Amniotic stem cell (primary cell): ENCODE results near the gene ZNF362.
A peak's percentile ranks its signal among the peaks of the same experiment; 100 is the strongest.
"Not testable (repeated sequence)": the region's sequence is repeated elsewhere in the genome, so short reads cannot be mapped to it uniquely, and the experiment has no call there.

Experiments used
- DNase-seq: peaks from one replicate; lab custom pipeline; 2025; lab: John Stamatoyannopoulos, UW

Gene ZNF362

DNA sequence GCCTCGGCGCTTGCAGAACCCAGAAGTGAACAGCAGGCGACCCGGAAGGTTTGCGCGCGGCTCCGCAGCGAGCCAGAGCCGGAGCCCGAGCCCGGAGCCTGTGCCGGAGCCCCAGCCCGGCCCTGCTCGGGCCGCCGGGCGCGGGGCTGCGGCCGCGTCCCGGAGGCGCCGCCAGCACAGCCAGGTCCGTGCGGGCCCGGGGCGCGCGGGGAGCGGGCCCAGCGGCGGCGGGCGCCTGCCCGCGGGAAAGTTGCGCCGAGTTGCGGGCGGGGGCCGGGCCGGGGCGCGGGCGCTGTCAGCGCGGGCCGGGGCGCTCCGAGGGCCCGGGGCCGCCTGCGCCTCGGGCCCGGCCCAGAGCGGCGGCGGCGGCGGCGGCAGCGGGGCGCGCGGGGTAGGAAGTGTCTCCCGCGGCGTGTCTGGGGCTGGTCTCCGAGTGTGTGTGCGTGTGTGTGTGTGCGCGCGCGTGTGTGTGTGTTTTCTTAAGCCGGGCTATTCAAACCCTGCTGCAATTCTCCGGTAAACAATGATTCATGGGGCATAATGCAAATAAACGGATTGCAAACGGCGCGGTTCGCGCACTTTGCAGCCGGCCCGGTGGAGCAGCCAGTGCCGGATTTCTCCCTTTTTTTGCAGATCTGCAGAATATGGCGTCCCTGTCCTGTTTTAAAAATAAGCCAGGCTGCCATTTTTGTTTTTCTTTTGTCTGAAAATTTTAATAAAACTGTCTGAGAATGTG is at the start of gene ZNF362:
ZNF362 (plus strand) TSS at position 22 of the 736 bp plus-strand sequence. CDS start 14,083 bp downstream, outside the sequence.
- peak; percentile 34 for DNase-seq

DNA sequence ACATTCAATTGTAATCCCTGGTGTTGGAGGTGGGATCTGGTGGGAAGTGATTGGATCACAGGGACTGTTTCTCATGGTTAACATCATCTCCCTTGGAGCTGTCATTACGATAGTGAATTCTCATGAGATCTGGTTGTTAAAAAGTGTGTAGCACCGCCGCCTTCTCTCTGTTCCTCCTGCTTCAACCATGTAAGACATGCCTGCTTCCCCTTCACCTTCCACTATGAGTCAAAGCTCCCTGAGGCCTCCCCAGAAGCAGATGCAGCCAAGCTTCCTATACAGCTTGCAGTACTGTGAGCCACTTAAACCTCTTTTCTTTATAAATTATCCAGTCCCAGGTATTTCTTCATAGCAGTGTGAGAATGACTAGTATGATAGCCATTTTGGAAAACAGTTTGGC is 44.3 kb upstream of the ZNF362 start:
- DNase-seq, result no peak

- no peak for DNase-seq
Measured at GRCh38 chr1:33219886-33220661, 36.2 kb upstream of the ZNF362 start.

DNA sequence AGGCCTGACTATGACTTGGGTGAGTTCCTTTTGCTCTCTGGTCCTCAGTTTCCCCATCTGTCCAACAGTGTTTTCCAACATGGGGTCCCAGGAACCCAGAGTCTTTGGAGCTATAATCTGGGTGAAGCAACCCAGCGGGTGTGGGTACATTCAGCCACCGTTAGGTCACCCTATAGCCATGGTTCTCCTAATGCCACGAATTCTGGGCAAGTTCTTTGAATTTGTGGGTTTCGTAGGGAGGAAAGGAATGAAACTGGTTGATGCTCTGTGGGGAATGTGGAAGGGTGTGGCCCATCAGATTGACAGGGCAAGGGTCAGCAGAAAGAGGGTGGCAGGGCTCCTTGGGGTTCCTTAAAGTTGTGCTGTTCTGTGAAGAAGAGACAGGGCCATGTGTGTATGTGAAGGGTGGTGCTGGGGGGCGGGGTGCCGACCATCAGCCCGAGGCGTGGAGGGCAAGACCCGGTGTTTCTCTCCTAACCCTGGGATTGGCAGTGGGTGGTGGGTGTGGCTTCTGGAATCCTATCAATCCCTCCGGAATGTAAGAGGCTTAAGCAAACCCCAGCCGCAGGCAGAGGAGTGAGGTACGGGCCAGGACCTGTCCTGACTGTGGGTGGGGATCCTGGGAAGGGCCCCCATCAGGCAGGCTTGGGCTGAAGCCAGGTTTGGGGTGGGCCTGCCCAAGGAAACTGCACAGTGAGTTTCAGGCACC is 35.5 kb upstream of the ZNF362 start:
- no peak for DNase-seq

- DNase-seq, result no peak
Measured at GRCh38 chr1:33221385-33221758, 34.9 kb upstream of the ZNF362 start.

DNA sequence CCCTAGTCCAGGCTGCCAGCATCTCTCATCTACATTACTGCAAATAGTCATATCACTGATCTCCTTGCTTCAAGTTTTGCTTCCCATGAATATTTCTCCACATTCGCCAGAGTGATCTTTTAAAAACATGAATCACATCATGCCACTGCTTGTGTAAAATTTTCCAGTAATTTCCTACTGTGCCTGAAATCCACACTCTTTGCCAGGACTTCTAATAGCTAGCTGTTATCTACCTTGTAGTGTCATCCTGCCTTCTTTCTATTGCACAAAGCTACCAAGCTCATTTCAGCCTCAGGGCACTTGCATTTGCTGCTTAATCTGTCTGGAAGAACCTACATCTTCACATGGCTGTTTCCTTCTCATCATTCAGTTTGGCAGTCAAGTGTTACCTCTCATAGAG is 33.9 kb upstream of the ZNF362 start:
- no peak for DNase-seq

DNA sequence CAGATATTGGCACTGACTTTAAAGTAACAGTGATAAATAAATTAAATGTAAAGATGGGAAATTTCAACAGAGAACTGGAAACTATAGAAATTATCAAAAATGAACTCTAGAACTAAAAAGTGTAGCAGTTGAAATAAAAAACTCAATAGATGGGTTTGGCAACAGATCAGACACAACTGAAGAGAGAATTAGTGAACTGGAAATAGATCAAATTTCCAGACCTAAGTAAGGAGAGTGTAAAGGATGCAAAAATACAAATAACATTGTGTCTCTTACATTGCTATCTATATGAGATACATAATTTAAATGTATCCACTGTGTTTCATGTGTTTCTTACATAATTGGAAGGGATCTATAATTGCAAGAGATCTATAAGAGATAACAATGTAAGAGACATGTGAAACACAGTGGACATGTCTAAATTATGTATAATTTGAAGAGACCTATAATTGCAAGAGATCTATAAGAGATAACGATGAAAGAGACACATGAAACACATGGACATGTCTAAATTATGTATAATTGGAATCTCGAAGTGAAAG is 32.1 kb upstream of the ZNF362 start:
- DNase-seq, result no peak

DNA sequence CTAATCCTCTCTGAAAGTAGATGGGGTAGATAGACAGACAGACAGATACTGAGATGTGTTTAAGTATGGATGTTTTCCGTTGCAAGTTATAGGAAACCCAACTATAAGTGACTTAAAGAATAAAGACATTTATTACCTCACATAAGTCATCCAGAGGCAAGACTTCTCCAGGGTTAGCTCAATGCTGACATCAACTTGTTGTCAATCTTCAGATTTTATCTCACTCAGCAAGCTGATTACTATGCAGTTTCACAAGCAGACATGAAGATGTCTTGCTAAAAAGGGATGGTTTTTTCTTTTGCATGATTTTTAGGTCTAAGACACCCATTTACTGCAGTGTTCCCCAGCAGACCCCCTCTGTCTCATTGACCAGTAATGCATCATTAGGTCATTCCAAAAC is 30.7 kb upstream of the ZNF362 start:
- DNase-seq, result no peak

DNA sequence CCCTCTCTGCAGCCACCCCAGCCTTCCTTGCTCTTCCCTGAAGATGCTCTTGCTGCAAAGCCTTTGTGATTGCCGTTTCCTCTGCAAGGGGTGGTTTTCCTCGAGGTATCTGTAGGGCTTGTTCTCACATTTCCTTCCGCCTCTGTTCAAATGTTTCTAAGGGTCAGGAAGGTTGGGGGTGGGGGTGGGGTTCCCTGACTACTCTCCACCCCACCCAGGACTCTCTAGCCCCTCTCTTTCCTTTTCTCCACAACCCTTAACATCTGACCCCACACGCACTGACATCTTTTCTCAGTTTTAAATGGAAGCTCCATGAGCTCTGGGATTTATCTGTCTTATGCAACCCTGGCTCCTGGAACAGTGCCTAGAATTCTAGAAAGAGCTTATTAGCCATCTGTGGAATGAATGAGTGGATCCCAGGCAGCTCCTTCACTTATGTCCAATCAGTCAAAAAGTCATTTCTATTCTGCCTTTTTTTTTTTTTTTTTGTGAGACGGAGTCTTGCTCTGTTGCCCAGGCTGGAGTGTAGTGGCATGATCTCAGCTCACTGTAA is 27.3 kb upstream of the ZNF362 start:
- peak; percentile 72 for DNase-seq

GRCh38 chr1:33231166-33231565 is 25.1 kb upstream of the ZNF362 start:
- DNase-seq, result no peak

GRCh38 chr1:33232716-33233115 is 23.6 kb upstream of the ZNF362 start:
- no peak for DNase-seq

GRCh38 chr1:33234131-33234530 is 22.2 kb upstream of the ZNF362 start:
- DNase-seq, result no peak

DNA sequence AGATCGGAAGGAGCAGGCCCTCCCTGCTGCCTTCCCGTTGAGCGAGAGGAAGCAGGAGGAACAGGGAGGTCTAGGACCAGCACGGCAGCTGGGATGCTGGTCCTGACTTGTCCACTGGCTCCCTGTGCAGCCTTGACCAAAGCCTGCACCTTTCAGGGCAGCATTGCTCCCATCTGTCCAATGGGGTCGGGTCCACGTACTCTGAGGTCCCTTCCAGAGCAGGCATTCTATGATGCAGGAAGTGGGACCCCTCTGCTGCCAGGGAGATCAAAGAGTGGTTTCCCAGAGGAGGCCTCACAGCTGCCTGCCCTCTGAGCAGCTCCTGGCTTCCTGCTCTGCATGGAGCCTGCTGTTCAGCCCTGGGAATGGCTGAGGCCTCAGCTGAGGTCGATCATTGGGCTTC is 21.7 kb upstream of the ZNF362 start:
- DNase-seq, result no peak

DNA sequence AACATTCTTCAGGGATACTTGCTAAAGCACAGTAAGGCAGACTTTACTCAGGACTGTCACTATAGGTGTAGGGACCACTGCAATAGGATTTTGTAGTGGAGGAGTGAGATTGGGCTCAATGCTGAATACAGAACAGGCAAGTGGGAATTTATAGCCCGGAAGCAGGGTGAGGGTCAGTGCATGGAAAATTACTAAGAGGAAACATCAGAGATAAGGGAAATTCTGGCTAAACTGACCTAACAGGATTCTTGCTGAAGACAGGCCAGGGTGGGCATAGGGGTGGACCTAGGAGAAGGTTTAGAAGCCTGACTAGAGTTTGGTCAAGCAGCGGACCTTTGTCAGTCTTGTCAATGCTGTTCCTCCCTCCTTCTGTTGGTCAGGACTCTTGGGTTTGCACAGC is 20.8 kb upstream of the ZNF362 start:
- no peak for DNase-seq

DNA sequence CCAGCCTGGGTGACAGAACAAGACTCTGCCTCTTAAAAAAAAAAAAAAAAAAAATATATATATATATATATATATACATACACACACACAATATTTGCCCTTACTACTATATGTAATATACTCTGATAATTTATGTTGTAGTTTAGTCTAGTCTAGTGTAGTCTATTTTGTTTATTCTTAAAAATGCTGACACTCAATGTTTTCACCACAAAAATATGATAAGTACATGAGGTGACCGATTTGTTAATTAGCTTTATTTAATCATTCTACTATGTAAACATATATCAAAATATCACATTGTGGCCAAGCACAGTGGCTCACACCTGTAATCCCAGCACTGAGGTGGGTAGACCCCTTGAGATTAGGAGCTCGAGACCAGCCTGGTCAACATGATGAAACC is 19.8 kb upstream of the ZNF362 start:
- DNase-seq, result no peak

GRCh38 chr1:33237579-33237978 is 18.7 kb upstream of the ZNF362 start:
- DNase-seq, result no peak

GRCh38 chr1:33238194-33238724 is 18.0 kb upstream of the ZNF362 start:
- DNase-seq, result not testable (repeated sequence)

DNA sequence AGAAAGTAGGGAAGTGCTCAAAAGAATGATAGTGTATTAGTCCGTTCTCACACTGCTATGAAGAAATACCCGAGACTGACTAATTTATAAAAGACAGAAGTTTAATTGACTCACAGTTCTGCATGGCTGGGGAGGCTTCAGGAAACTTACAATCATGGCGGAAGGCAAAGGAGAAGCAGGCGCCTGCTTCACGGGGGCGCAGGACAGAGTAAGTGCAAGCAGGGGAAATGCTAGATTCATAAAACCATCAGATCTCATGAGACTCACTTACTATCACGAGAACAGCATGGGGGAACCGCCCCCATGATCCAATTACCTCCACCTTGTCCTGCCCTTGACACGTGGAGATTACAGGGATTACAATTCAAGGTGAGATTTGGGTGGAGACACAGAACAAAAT is 16.9 kb upstream of the ZNF362 start:
- DNase-seq, result not testable (repeated sequence)

- no peak for DNase-seq
Measured at GRCh38 chr1:33241866-33242265, 14.4 kb upstream of the ZNF362 start.

- DNase-seq, result no peak
Measured at GRCh38 chr1:33242652-33243051, 13.6 kb upstream of the ZNF362 start.

GRCh38 chr1:33244143-33244808 is 12.0 kb upstream of the ZNF362 start:
- no peak for DNase-seq

GRCh38 chr1:33244809-33245186 is 11.5 kb upstream of the ZNF362 start:
- DNase-seq, result no peak
